HCT116 (cell line): ENCODE results near the gene TGM6. TPM values are rescaled to one million over a fixed set of nuclear protein-coding genes. Genes with fewer than 3 reads are reported as not detected.

Experiments used
- ATAC-seq: fragments of 200-7000 bp; cut with Tn5 transposase; 2 replicates; pipeline ENCODE4 v1.9.1; 2020; ENCODE audit warnings: mild to moderate bottlenecking, moderate library complexity
- BruUV-seq: library from RNA; stranded (reverse); fragments of 400-500 nt; replicated peaks from 2 replicates; lab custom pipeline; 2021; lab: Mats Ljungman, UMichigan
- CTCF ChIA-PET: fragments of 300-600 bp; sonication (Branson Sonifier 250); formaldehyde crosslinking; loops from one replicate; lab custom pipeline; 2021; ENCODE audit warnings: antibody characterized with exemption; lab: Charles Lee
- POLR2A ChIA-PET: fragments of 300-600, 350-600 bp; sonication (Branson Sonifier 250); formaldehyde crosslinking; loops from one replicate; lab custom pipeline; 2021; ENCODE audit warnings: antibody characterized with exemption; lab: Charles Lee
- RAD21 ChIA-PET, 2 experiments: fragments of 300-600 bp; sonication (Branson Sonifier 250); formaldehyde crosslinking; loops; one replicate each; lab custom pipeline; 2023; ENCODE audit warnings: low total read pairs in 2 of 2; ENCODE audit not compliant: uncharacterized antibody in 2 of 2, unreplicated experiment in 2 of 2, low non-redundant PET in 1 of 2; lab: Charles Lee
- DNase-seq: peaks from one replicate; pipeline ENCODE4 v3.0.0-alpha.2; 2010; ENCODE audit warnings: low read depth, low spot score
- H2AFZ ChIP-seq: fragments of 200-600 bp; shearing (Covaris generic), sonication (generic); 2 replicates; pipeline ENCODE4 v1.6.1; 2017; ENCODE audit warnings: low read depth, mixed run types, mixed read lengths, antibody characterized with exemption, low read length; ENCODE audit not compliant: poor library complexity, severe bottlenecking
- H3K27ac ChIP-seq: 2 replicates; pipeline ENCODE4 v1.5.1; 2012; ENCODE audit warnings: low read depth, low read length
- H3K27me3 ChIP-seq: fragments of 200-600 bp; sonication (generic); 2 replicates; pipeline ENCODE4 v1.6.1; 2016; ENCODE audit warnings: mixed run types, low read length, mixed read lengths; ENCODE audit not compliant: insufficient read depth
- H3K36me3 ChIP-seq, 2 experiments: fragments of 200-500 bp in 1 of 2; fragments of 200-600 bp in 1 of 2; sonication (Bioruptor generic) in 1 of 2; sonication (generic) in 1 of 2; 2 replicates each; pipeline versions ENCODE4 v1.5.1 to v1.6.1; 2014 to 2016; ENCODE audit warnings: low read length in 2 of 2, inconsistent platforms in 1 of 2, mixed read lengths in 1 of 2, mixed run types in 1 of 2; ENCODE audit not compliant: insufficient read depth in 2 of 2, control insufficient read depth in 1 of 2
- H3K4me1 ChIP-seq, 2 experiments: fragments of 200-600 bp in 1 of 2; sonication (generic) in 1 of 2; 2 replicates each; pipeline versions ENCODE4 v1.5.1 to v1.6.1; 2012 to 2017; ENCODE audit warnings: low read length in 2 of 2, inconsistent platforms in 1 of 2, mild to moderate bottlenecking in 1 of 2, mixed read lengths in 1 of 2, mixed run types in 1 of 2, moderate library complexity in 1 of 2; ENCODE audit not compliant: insufficient read depth in 2 of 2, control insufficient read depth in 1 of 2
- H3K4me2 ChIP-seq: fragments of 200-600 bp; sonication (generic); 2 replicates; pipeline ENCODE4 v1.6.1; 2017; ENCODE audit warnings: mixed run types, low read length, mixed read lengths
- H3K4me3 ChIP-seq, 2 experiments: fragments of 200-600 bp in 1 of 2; sonication (generic) in 1 of 2; replicated peaks in 1 of 2; 2 replicates each; pipeline ENCODE4 v1.5.1; 2011 to 2016; ENCODE audit warnings: low read length in 2 of 2, control low read depth in 1 of 2, low read depth in 1 of 2, mild to moderate bottlenecking in 1 of 2, mixed read lengths in 1 of 2, mixed run types in 1 of 2
- H3K79me2 ChIP-seq: fragments of 200-600 bp; sonication (generic); 2 replicates; pipeline ENCODE4 v1.6.1; 2017; ENCODE audit warnings: mild to moderate bottlenecking, mixed run types, low read length, moderate library complexity, mixed read lengths; ENCODE audit not compliant: insufficient read depth
- H3K9ac ChIP-seq: fragments of 200-600 bp; sonication (generic); 2 replicates; pipeline ENCODE4 v1.6.1; 2016; ENCODE audit warnings: low read length, mixed read lengths
- H3K9me2 ChIP-seq: fragments of 200-600 bp; sonication (generic), shearing (Covaris generic); 2 replicates; pipeline ENCODE4 v1.6.1; 2017; ENCODE audit warnings: mixed run types, mild to moderate bottlenecking, moderate library complexity; ENCODE audit not compliant: insufficient read depth
- H3K9me3 ChIP-seq, 2 experiments: fragments of 200-500 bp in 1 of 2; fragments of 200-600 bp in 1 of 2; sonication (Bioruptor generic) in 1 of 2; sonication (generic) in 1 of 2; 2 replicates each; pipeline ENCODE4 v1.6.1; 2014 to 2017; ENCODE audit warnings: low read length in 2 of 2, mixed read lengths in 2 of 2, inconsistent platforms in 1 of 2, low read depth in 1 of 2, mild to moderate bottlenecking in 1 of 2, mixed run types in 1 of 2, moderate library complexity in 1 of 2; ENCODE audit not compliant: control insufficient read depth in 1 of 2, insufficient read depth in 1 of 2
- H4K20me1 ChIP-seq: fragments of 200-600 bp; sonication (generic), shearing (Covaris generic); 2 replicates; pipeline ENCODE4 v1.6.1; 2017; ENCODE audit warnings: mixed run types, mild to moderate bottlenecking, moderate library complexity; ENCODE audit not compliant: insufficient read depth
- CBX3 ChIP-seq: IDR thresholded peaks from 2 replicates; pipeline ENCODE4 v1.6.1; 2012; ENCODE audit warnings: low read depth
- CEBPB ChIP-seq: IDR thresholded peaks from 2 replicates; pipeline ENCODE4 v1.6.1; 2012; ENCODE audit warnings: low read depth
- EGR1 ChIP-seq: IDR thresholded peaks from 2 replicates; pipeline ENCODE4 v1.6.1; 2012; ENCODE audit warnings: low read depth
- ELF1 ChIP-seq: IDR thresholded peaks from 2 replicates; pipeline ENCODE4 v1.6.1; 2012; ENCODE audit warnings: low read depth, borderline replicate concordance
- EZH2 ChIP-seq: fragments of 200-600 bp; sonication (generic); IDR thresholded peaks from 2 replicates; pipeline ENCODE4 v1.6.1; 2017; ENCODE audit warnings: antibody characterized with exemption, mixed run types
- FOSL1 ChIP-seq: IDR thresholded peaks from 2 replicates; pipeline ENCODE4 v1.6.1; 2012; ENCODE audit warnings: low read depth
- POLR2A ChIP-seq: IDR thresholded peaks from 2 replicates; pipeline ENCODE4 v1.7.0; 2011; ENCODE audit warnings: borderline replicate concordance; ENCODE audit not compliant: insufficient read depth, insufficient read length; ENCODE audit errors: extremely low read depth
- POLR2AphosphoS5 ChIP-seq: IDR thresholded peaks from 2 replicates; pipeline ENCODE4 v1.6.1; 2011; ENCODE audit warnings: mild to moderate bottlenecking, low read depth, low read length, moderate library complexity
- SP1 ChIP-seq: IDR thresholded peaks from 2 replicates; pipeline ENCODE4 v1.6.1; 2012; ENCODE audit warnings: low read depth
- TCF7L2 ChIP-seq: IDR thresholded peaks from 2 replicates; pipeline ENCODE4 v1.7.0; 2011; ENCODE audit warnings: borderline replicate concordance, inconsistent platforms; ENCODE audit not compliant: insufficient read depth, insufficient read length; ENCODE audit errors: extremely low read depth
- ZFX ChIP-seq: fragments of 450-650 bp; IDR thresholded peaks from 2 replicates; pipeline ENCODE4 v1.6.1; 2017
- intact Hi-C: fragments of 100-400 bp; cut with micrococcal nuclease; formaldehyde crosslinking; loops from 2 replicates; pipeline ENCODE4 v1.10.0; 2022
- total RNA-seq: library from RNA; stranded (reverse); gene quantifications from one replicate; pipeline ENCODE4 v1.2.1, GENCODE V29; 2021; ENCODE audit not compliant: unreplicated experiment
- TF ChIP-seq, protein P1 (sequence below): IDR thresholded peaks from 2 replicates; pipeline ENCODE4 v1.6.1; 2012; ENCODE audit warnings: low read depth
- TF ChIP-seq, protein P2 (sequence below): IDR thresholded peaks from 2 replicates; pipeline ENCODE4 v1.6.1; 2012

Gene TGM6
- total RNA-seq, 1 experiment from 2014 or later: not detected

- Histone ChIP-seq H4K20me1 (no peaks in the 10 kb centered on the region), H3K4me1 (peaks cover 4 to 12% of the 10 kb centered on the region in 2 experiments; a peak in 2 of 4 replicates), H3K4me2 (no peak overlapping the region), H3K4me3 (no peak overlapping the region), H3K79me2 (no peaks in the 10 kb centered on the region), H3K9me3 (no peaks in the 10 kb centered on the region), H3K27ac (no peak overlapping the region), H3K36me3 (no peaks in the 10 kb centered on the region)
- ChIA-PET CTCF (no interaction called here), RAD21 (no interaction called here)
- no peak for ATAC-seq
- TF ChIP-seq ZFX (no peak), SP1 (no peak), POLR2AphosphoS5 (no peak)
- TF ChIP-seq, protein P1, sequence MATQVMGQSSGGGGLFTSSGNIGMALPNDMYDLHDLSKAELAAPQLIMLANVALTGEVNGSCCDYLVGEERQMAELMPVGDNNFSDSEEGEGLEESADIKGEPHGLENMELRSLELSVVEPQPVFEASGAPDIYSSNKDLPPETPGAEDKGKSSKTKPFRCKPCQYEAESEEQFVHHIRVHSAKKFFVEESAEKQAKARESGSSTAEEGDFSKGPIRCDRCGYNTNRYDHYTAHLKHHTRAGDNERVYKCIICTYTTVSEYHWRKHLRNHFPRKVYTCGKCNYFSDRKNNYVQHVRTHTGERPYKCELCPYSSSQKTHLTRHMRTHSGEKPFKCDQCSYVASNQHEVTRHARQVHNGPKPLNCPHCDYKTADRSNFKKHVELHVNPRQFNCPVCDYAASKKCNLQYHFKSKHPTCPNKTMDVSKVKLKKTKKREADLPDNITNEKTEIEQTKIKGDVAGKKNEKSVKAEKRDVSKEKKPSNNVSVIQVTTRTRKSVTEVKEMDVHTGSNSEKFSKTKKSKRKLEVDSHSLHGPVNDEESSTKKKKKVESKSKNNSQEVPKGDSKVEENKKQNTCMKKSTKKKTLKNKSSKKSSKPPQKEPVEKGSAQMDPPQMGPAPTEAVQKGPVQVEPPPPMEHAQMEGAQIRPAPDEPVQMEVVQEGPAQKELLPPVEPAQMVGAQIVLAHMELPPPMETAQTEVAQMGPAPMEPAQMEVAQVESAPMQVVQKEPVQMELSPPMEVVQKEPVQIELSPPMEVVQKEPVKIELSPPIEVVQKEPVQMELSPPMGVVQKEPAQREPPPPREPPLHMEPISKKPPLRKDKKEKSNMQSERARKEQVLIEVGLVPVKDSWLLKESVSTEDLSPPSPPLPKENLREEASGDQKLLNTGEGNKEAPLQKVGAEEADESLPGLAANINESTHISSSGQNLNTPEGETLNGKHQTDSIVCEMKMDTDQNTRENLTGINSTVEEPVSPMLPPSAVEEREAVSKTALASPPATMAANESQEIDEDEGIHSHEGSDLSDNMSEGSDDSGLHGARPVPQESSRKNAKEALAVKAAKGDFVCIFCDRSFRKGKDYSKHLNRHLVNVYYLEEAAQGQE: no peak
- TF ChIP-seq, all 23 proteins: peak for 0
- intact Hi-C loops: no loop called here
- POLR2A ChIA-PET: no interaction called here
- Histone ChIP-seq H2AFZ (no peak overlapping the region), H3K27me3 (no peaks in the 10 kb centered on the region), H3K9ac (no peak overlapping the region), H3K9me2 (no peaks in the 10 kb centered on the region)
- no peak for DNase-seq
- BruUV-seq: no TSS peak
Measured at GRCh38 chr20:2346188-2346587, 34.5 kb upstream of the TGM6 start.

- no peaks in the 10 kb centered on the region for H3K79me2 ChIP-seq
- ChIA-PET POLR2A (no interaction called here), RAD21 (interaction anchor here in 1 of 2 experiments (0.6 kb wide), 1 partner anchor 394 kb away, joined by 12 read pairs; no protein-coding TSS in a partner anchor)
- TF ChIP-seq CBX3 (no peak), FOSL1 (no peak), POLR2A (no peak), SP1 (no peak), TCF7L2 (no peak), EGR1 (no peak), ZFX (no peak), CEBPB (no peak), ELF1 (no peak), EZH2 (no peak)
- TF ChIP-seq, protein P2, sequence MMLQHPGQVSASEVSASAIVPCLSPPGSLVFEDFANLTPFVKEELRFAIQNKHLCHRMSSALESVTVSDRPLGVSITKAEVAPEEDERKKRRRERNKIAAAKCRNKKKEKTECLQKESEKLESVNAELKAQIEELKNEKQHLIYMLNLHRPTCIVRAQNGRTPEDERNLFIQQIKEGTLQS: no peak
- TF ChIP-seq, protein P1: no peak
Measured at GRCh38 chr20:2348336-2348735, 32.4 kb upstream of the TGM6 start.

More at GRCh38 chr20:2348336-2348735, 32.4 kb upstream of the TGM6 start:
- CTCF ChIA-PET: no interaction called here
- H3K9ac ChIP-seq: no peak overlapping the region
- H3K4me1 ChIP-seq: peaks cover 6 to 16% of the 10 kb centered on the region in 2 experiments; a peak in 3 of 4 replicates
- H3K4me3 ChIP-seq: no peak overlapping the region
- intact Hi-C loops: no loop called here
- H3K9me3 ChIP-seq: no peaks in the 10 kb centered on the region
- no peaks in the 10 kb centered on the region for H4K20me1 ChIP-seq
- H3K27ac ChIP-seq: no peak overlapping the region
- no peaks in the 10 kb centered on the region for H3K9me2 ChIP-seq
- ATAC-seq (no peak), DNase-seq (no peak)
- no TSS peak for BruUV-seq
- no peak overlapping the region for H2AFZ ChIP-seq
- no peak overlapping the region for H3K4me2 ChIP-seq
- H3K36me3 ChIP-seq: no peaks in the 10 kb centered on the region
- H3K27me3 ChIP-seq: no peaks in the 10 kb centered on the region
